SU-DHL-6 (cell line): ENCODE results near the gene ALPK3.

ENCODE experiments used
- H2AFZ ChIP-seq: fragments of 200-600 bp; sonication (generic); 2 replicates; pipeline ENCODE4 v1.6.1; 2014; ENCODE audit warnings: low read depth, mild to moderate bottlenecking, moderate library complexity, mixed read lengths, antibody characterized with exemption, low read length; ENCODE audit not compliant: severe bottlenecking
- H3F3A ChIP-seq: fragments of 200-600 bp; shearing (Covaris generic); 2 replicates; pipeline ENCODE4 v1.6.0; 2016; ENCODE audit warnings: antibody characterized with exemption, mild to moderate bottlenecking; ENCODE audit not compliant: insufficient read depth
- H3K27ac ChIP-seq: fragments of 200-600 bp; sonication (generic); 2 replicates; pipeline ENCODE4 v1.5.1; 2016; ENCODE audit warnings: low read depth, mild to moderate bottlenecking, low read length, moderate library complexity, mixed read lengths
- H3K27me3 ChIP-seq: fragments of 200-600 bp; sonication (generic), shearing (Covaris generic); 2 replicates; pipeline ENCODE4 v1.6.0; 2014; ENCODE audit warnings: mild to moderate bottlenecking, low read length
- H3K36me3 ChIP-seq: fragments of 200-600 bp; sonication (generic); 2 replicates; pipeline ENCODE4 v1.6.1; 2014; ENCODE audit warnings: mild to moderate bottlenecking, low read length, mixed read lengths
- H3K4me2 ChIP-seq: fragments of 300-600, 200-600 bp; shearing (Covaris generic), sonication (generic); 2 replicates; pipeline ENCODE4 v1.6.0; 2014; ENCODE audit warnings: low read length, low read depth, mild to moderate bottlenecking; ENCODE audit not compliant: poor library complexity, severe bottlenecking
- H3K4me3 ChIP-seq: fragments of 200-600 bp; sonication (generic); 2 replicates; pipeline ENCODE4 v1.5.1; 2014; ENCODE audit warnings: antibody characterized with exemption, low read length, mild to moderate bottlenecking, mixed read lengths; ENCODE audit not compliant: insufficient read depth, poor library complexity, severe bottlenecking
- H3K79me2 ChIP-seq: fragments of 200-600 bp; sonication (generic); 2 replicates; pipeline ENCODE4 v1.6.1; 2014; ENCODE audit warnings: mild to moderate bottlenecking, low read length, moderate library complexity; ENCODE audit not compliant: insufficient read depth
- H3K9ac ChIP-seq: fragments of 200-600 bp; sonication (generic); 2 replicates; pipeline ENCODE4 v1.7.0; 2014; ENCODE audit warnings: mild to moderate bottlenecking, low read length
- H3K9me2 ChIP-seq: fragments of 200-600 bp; sonication (generic); replicated peaks from 2 replicates; pipeline ENCODE4 v1.6.1; 2014; ENCODE audit warnings: low read length; ENCODE audit not compliant: insufficient read depth
- H3K9me3 ChIP-seq: fragments of 200-600 bp; sonication (generic); 2 replicates; pipeline ENCODE4 v1.6.1; 2014; ENCODE audit warnings: low read length, mixed read lengths; ENCODE audit not compliant: insufficient read depth
- H4K20me1 ChIP-seq: fragments of 200-600 bp; sonication (generic); 2 replicates; pipeline ENCODE4 v1.6.1; 2014; ENCODE audit warnings: low read depth, mild to moderate bottlenecking, antibody characterized with exemption, low read length, moderate library complexity, mixed read lengths
- CTCF ChIP-seq: fragments of 200-600 bp; sonication (generic); IDR thresholded peaks from one replicate; pipeline ENCODE4 v1.5.1; 2017; ENCODE audit warnings: antibody characterized with exemption, mild to moderate bottlenecking, low read length, moderate library complexity; ENCODE audit not compliant: insufficient read depth, poor library complexity, severe bottlenecking
- EZH2phosphoT487 ChIP-seq: fragments of 200-600 bp; sonication (generic), shearing (Covaris generic); conservative IDR thresholded peaks from 2 replicates; pipeline ENCODE4 v1.6.1; 2018; ENCODE audit warnings: mild to moderate bottlenecking, antibody characterized with exemption, low read length, moderate library complexity, mixed read lengths

The ALPK3 gene

GRCh38 chr15:84773716-84774115 lies 43.4 kb upstream of the ALPK3 start:
- TF ChIP-seq EZH2phosphoT487 (no peak), CTCF (no peak)
- H3K27ac ChIP-seq: no peak overlapping the region
- H3K27me3 ChIP-seq: no peaks in the 10 kb centered on the region
- H3K9ac ChIP-seq: no peak overlapping the region
- no peaks in the 10 kb centered on the region for H3K9me3 ChIP-seq
- H3K36me3 ChIP-seq: peaks cover 4% of the 10 kb centered on the region; the same call in 1 of the 2 replicates
- no peaks in the 10 kb centered on the region for H4K20me1 ChIP-seq
- no peak overlapping the region for H3K4me2 ChIP-seq
- no peaks in the 10 kb centered on the region for H3K9me2 ChIP-seq
- H3K4me3 ChIP-seq: no peak overlapping the region
- no peak overlapping the region for H2AFZ ChIP-seq
- peaks cover 72% of the 10 kb centered on the region for H3K79me2 ChIP-seq
- no peaks in the 10 kb centered on the region for H3F3A ChIP-seq

GRCh38 chr15:84775867-84776449 lies 41.2 kb upstream of the ALPK3 start:
- Histone ChIP-seq H3K4me3 (no peak overlapping the region), H4K20me1 (no peaks in the 10 kb centered on the region), H3K9me3 (no peaks in the 10 kb centered on the region), H2AFZ (no peak overlapping the region), H3K27ac (no peak overlapping the region), H3K9ac (no peak overlapping the region), H3K79me2 (peaks cover 69% of the 10 kb centered on the region), H3K36me3 (peaks cover 9% of the 10 kb centered on the region; the same call in 1 of the 2 replicates), H3K27me3 (no peaks in the 10 kb centered on the region), H3K4me2 (no peak overlapping the region), H3K9me2 (no peaks in the 10 kb centered on the region), H3F3A (no peaks in the 10 kb centered on the region)
- no peak for TF ChIP-seq CTCF

GRCh38 chr15:84778194-84778593 lies 39.0 kb upstream of the ALPK3 start:
- Histone ChIP-seq H4K20me1 (no peaks in the 10 kb centered on the region), H3K4me3 (no peak overlapping the region), H3K9me3 (no peaks in the 10 kb centered on the region), H3K4me2 (no peak overlapping the region), H3K9ac (no peak overlapping the region), H3K79me2 (peaks cover 56% of the 10 kb centered on the region), H3K36me3 (peaks cover 16% of the 10 kb centered on the region), H3K27ac (no peak overlapping the region), H3F3A (no peaks in the 10 kb centered on the region), H3K9me2 (no peaks in the 10 kb centered on the region), H2AFZ (no peak overlapping the region), H3K27me3 (no peaks in the 10 kb centered on the region)
- TF ChIP-seq EZH2phosphoT487 (no peak), CTCF (no peak)
